OCI-LY1 (cell line): ENCODE data around the gene PSG6.
"Not testable (repeated sequence)": the region's sequence is repeated elsewhere in the genome, so short reads cannot be mapped to it uniquely, and the experiment has no call there.

ENCODE experiments used
- H2AFZ ChIP-seq: fragments of 200-600 bp; sonication (generic), shearing (Covaris generic); 2 replicates; pipeline ENCODE4 v1.6.0; 2014; ENCODE audit warnings: antibody characterized with exemption, mild to moderate bottlenecking, low read length
- H3F3A ChIP-seq: fragments of 200-600 bp; sonication (generic), shearing (Covaris generic); 2 replicates; pipeline ENCODE4 v1.6.0; 2014; ENCODE audit warnings: mild to moderate bottlenecking, antibody characterized with exemption, low read length, moderate library complexity; ENCODE audit not compliant: insufficient read depth
- H3K27ac ChIP-seq: fragments of 200-600 bp; sonication (generic); 2 replicates; pipeline ENCODE4 v1.5.1; 2014; ENCODE audit warnings: low read length, mixed run types, mild to moderate bottlenecking, low read depth; ENCODE audit not compliant: poor library complexity, severe bottlenecking
- H3K27me3 ChIP-seq: fragments of 200-600 bp; sonication (generic); 2 replicates; pipeline ENCODE4 v1.6.0; 2014; ENCODE audit warnings: antibody characterized with exemption, mild to moderate bottlenecking, low read length, moderate library complexity; ENCODE audit not compliant: insufficient read depth
- H3K36me3 ChIP-seq: fragments of 200-600 bp; sonication (generic); 2 replicates; pipeline ENCODE4 v1.6.1; 2014; ENCODE audit warnings: mild to moderate bottlenecking, antibody characterized with exemption, low read length, moderate library complexity, mixed read lengths; ENCODE audit not compliant: insufficient read depth
- H3K4me1 ChIP-seq: fragments of 200-600 bp; sonication (generic); 2 replicates; pipeline ENCODE4 v1.5.1; 2014; ENCODE audit warnings: mild to moderate bottlenecking, low read length, moderate library complexity; ENCODE audit not compliant: insufficient read depth, severe bottlenecking
- H3K4me2 ChIP-seq: fragments of 200-600 bp; sonication (generic), shearing (Covaris generic); 2 replicates; pipeline ENCODE4 v1.6.1; 2014; ENCODE audit warnings: low read length
- H3K4me3 ChIP-seq: fragments of 200-600 bp; sonication (generic); 2 replicates; pipeline ENCODE4 v1.5.1; 2014; ENCODE audit warnings: low read length, low read depth, mild to moderate bottlenecking, mixed read lengths; ENCODE audit not compliant: poor library complexity, severe bottlenecking
- H3K79me2 ChIP-seq: fragments of 200-600 bp; shearing (Covaris generic); 2 replicates; pipeline ENCODE4 v1.6.1; 2016; ENCODE audit warnings: mixed run types, low read length, mixed read lengths; ENCODE audit not compliant: insufficient read depth
- H3K9ac ChIP-seq: fragments of 200-600 bp; sonication (generic), shearing (Covaris generic); 2 replicates; pipeline ENCODE4 v1.6.1; 2014; ENCODE audit warnings: mild to moderate bottlenecking, low read length, mixed read lengths
- H3K9me2 ChIP-seq: fragments of 200-600 bp; sonication (generic), shearing (Covaris generic); 2 replicates; pipeline ENCODE4 v1.6.1; 2014; ENCODE audit warnings: low read depth, mild to moderate bottlenecking, low read length, mixed read lengths
- H3K9me3 ChIP-seq: fragments of 200-600 bp; shearing (Covaris generic); 2 replicates; pipeline ENCODE4 v1.6.1; 2014; ENCODE audit warnings: low read length, mixed read lengths
- H4K20me1 ChIP-seq: fragments of 200-600 bp; sonication (generic), shearing (Covaris generic); 2 replicates; pipeline ENCODE4 v1.6.0; 2016; ENCODE audit warnings: mild to moderate bottlenecking, low read length; ENCODE audit not compliant: insufficient read depth
- EZH2 ChIP-seq: fragments of 200-600 bp; sonication (generic), shearing (Covaris generic); IDR thresholded peaks from 2 replicates; pipeline ENCODE4 v1.8.0; 2017; ENCODE audit warnings: borderline replicate concordance, mixed run types, mild to moderate bottlenecking, antibody characterized with exemption, low read length, moderate library complexity, mixed read lengths
- TF ChIP-seq, protein P1 (sequence below): fragments of 200-600 bp; sonication (generic), shearing (Covaris generic); IDR thresholded peaks from 2 replicates; pipeline ENCODE4 v1.5.1; 2017; ENCODE audit warnings: mild to moderate bottlenecking, antibody characterized with exemption, low read length, moderate library complexity, mixed read lengths

PSG6 gene

DNA sequence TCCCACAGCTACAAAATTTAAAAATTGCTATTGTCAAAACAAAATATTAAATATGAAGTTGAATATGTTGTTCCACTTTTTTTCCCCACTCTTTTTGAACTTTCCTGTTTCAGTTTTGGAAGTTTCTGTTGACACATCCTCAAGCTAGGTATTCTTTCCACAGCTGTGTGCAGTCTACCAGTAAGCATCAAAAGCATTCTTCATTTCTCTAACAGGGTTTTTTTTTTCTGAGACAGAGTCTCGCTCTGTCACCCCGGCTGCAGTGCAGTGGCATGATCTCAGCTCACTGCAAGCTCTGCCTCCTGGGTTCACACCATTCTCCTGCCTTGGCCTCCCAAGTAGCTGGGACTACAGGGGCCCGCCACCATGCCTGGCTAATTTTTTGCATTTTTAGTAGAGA lies 43.6 kb downstream of the PSG6 start:
- not testable (repeated sequence) for H3K4me3 ChIP-seq, H3K27me3 ChIP-seq, H3K9me2 ChIP-seq, H3K4me2 ChIP-seq, H3K9ac ChIP-seq, H2AFZ ChIP-seq, H3K4me1 ChIP-seq, H3K79me2 ChIP-seq, H4K20me1 ChIP-seq, H3K27ac ChIP-seq, H3F3A ChIP-seq, H3K9me3 ChIP-seq, H3K36me3 ChIP-seq

DNA sequence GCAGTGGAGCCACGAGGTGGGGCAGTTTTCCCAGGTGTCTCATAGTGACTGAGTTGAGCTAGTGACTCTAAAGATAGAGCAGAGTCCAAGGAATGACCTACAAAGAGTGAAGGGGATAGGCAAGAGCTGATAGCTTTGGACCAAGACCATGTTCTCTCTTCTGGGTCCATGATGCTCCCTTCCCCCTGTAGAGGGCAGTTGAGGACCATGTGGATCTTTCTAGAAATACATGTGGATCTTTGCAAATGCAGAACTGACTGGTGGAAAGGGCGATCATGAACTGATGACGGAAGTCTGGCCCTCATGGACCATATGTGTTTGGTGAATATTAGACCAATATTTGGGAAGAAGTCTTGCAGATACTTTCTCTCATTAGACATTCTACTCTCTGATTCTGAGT lies 45.1 kb downstream of the PSG6 start:
- no peaks in the 10 kb centered on the region for H3K36me3 ChIP-seq
- no peak overlapping the region for H3K4me2 ChIP-seq
- no peaks in the 10 kb centered on the region for H3K27me3 ChIP-seq
- no peaks in the 10 kb centered on the region for H3K9me3 ChIP-seq
- H3K4me1 ChIP-seq = no peaks in the 10 kb centered on the region
- H3K9ac ChIP-seq = no peak overlapping the region
- TF ChIP-seq, protein P1, sequence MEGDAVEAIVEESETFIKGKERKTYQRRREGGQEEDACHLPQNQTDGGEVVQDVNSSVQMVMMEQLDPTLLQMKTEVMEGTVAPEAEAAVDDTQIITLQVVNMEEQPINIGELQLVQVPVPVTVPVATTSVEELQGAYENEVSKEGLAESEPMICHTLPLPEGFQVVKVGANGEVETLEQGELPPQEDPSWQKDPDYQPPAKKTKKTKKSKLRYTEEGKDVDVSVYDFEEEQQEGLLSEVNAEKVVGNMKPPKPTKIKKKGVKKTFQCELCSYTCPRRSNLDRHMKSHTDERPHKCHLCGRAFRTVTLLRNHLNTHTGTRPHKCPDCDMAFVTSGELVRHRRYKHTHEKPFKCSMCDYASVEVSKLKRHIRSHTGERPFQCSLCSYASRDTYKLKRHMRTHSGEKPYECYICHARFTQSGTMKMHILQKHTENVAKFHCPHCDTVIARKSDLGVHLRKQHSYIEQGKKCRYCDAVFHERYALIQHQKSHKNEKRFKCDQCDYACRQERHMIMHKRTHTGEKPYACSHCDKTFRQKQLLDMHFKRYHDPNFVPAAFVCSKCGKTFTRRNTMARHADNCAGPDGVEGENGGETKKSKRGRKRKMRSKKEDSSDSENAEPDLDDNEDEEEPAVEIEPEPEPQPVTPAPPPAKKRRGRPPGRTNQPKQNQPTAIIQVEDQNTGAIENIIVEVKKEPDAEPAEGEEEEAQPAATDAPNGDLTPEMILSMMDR = no peak
- TF ChIP-seq EZH2 = no peak
- H3K4me3 ChIP-seq = no peak overlapping the region
- no peaks in the 10 kb centered on the region for H3K9me2 ChIP-seq
- H2AFZ ChIP-seq = no peak overlapping the region
- H3F3A ChIP-seq = no peaks in the 10 kb centered on the region
- H3K27ac ChIP-seq = no peak overlapping the region
- no peaks in the 10 kb centered on the region for H4K20me1 ChIP-seq
- H3K79me2 ChIP-seq = no peaks in the 10 kb centered on the region

DNA sequence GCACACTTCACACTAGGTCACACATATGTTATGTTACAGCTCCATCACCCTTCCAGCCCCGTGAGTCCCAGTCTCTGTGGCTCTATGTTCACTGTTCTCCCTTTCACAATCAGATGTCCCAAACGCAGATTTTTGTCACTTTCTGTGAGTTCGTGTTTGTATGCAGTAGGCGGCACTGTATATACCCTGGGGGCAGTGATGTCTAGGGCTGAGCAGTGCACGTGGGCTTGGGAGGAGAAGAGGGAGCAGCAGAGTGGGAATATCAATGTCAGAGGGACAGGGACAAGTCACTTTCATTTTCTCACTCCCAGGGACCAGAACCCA lies 60.2 kb downstream of the PSG6 start:
- no peaks in the 10 kb centered on the region for H4K20me1 ChIP-seq
- no peak overlapping the region for H2AFZ ChIP-seq
- H3K9me2 ChIP-seq = no peaks in the 10 kb centered on the region
- H3K9ac ChIP-seq = no peak overlapping the region
- no peaks in the 10 kb centered on the region for H3K79me2 ChIP-seq
- H3F3A ChIP-seq = no peaks in the 10 kb centered on the region
- no peaks in the 10 kb centered on the region for H3K9me3 ChIP-seq
- H3K4me3 ChIP-seq = no peak overlapping the region
- no peaks in the 10 kb centered on the region for H3K36me3 ChIP-seq
- H3K27me3 ChIP-seq = no peaks in the 10 kb centered on the region
- no peak overlapping the region for H3K4me2 ChIP-seq
- H3K4me1 ChIP-seq = no peaks in the 10 kb centered on the region
- no peak overlapping the region for H3K27ac ChIP-seq
- TF ChIP-seq, protein P1 = peak; percentile 41; the same call in 1 of the 2 replicates
- TF ChIP-seq EZH2 = no peak

- not testable (repeated sequence) for H3K79me2 ChIP-seq, H3K27me3 ChIP-seq, H3K36me3 ChIP-seq, H3K27ac ChIP-seq, H3K9me3 ChIP-seq, H3K4me2 ChIP-seq, H4K20me1 ChIP-seq, H3K4me1 ChIP-seq, H3K9ac ChIP-seq, H2AFZ ChIP-seq, H3F3A ChIP-seq, H3K4me3 ChIP-seq, H3K9me2 ChIP-seq
- TF ChIP-seq, protein P1 = peak; percentile 78
These were observed 60.7 kb downstream of the PSG6 start for GRCh38 chr19:42856866-42857543.

GRCh38 chr19:42854745-42855144 lies 62.9 kb downstream of the PSG6 start:
- H3K4me2 ChIP-seq, H4K20me1 ChIP-seq, H2AFZ ChIP-seq, H3K27me3 ChIP-seq, H3F3A ChIP-seq, H3K27ac ChIP-seq, H3K79me2 ChIP-seq, H3K9me3 ChIP-seq, H3K36me3 ChIP-seq, H3K9me2 ChIP-seq, H3K4me3 ChIP-seq, H3K9ac ChIP-seq, H3K4me1 ChIP-seq: not testable (repeated sequence)
